Measurements from ENCODE around the gene NUP210L. TPM values are rescaled to one million over a fixed set of nuclear protein-coding genes. Genes with fewer than 3 reads are reported as not detected.

The NUP210L gene
- total RNA-seq, 4 donors from 2014 or later = 0.09 to 0.21 TPM; not detected in 2

DNA sequence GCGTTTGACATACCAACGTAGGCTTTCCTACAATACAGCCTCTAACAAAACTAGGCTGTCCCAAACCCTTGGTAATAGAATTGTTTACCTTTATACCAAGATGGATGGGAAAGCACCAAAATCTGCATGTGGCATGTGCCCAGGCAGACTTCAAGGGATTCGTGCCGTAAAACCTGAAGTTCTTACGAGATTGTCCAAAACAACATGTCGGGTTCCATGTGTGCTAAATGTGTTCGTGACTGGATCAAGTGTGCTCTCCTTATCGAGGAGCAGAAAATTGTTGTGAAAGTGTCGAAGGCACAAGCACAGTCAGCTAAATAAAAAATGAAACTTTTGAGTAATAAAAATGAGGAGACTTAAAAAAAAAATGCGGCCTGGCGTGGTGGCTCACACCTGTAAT, 159.2 kb downstream of the NUP210L start:
- no peak overlapping the region for H3K27ac ChIP-seq
- TF ChIP-seq POLR2A (IDR thresholded peaks at IDR 0.05) (no peak), CTCF (IDR thresholded peaks at IDR 0.05) (no peak)
- DNase-seq = no peak
- peaks cover 0 to 16% of the 10 kb centered on the region in 2 donors for H3K4me1 ChIP-seq
- H3K27me3 ChIP-seq = no peaks in the 10 kb centered on the region
- intact Hi-C loops (cut with DNase I; ENCODE audit: low total_unique reads) = no loop called here
- H3K9me3 ChIP-seq = no peaks in the 10 kb centered on the region
- no peak overlapping the region for H3K4me3 ChIP-seq
- H3K36me3 ChIP-seq = no peaks in the 10 kb centered on the region

GRCh38 chr1:153995202-153995601, 159.7 kb downstream of the NUP210L start:
- peaks cover 0 to 16% of the 10 kb centered on the region in 2 donors for H3K4me1 ChIP-seq
- no peak overlapping the region for H3K27ac ChIP-seq
- no peak overlapping the region for H3K4me3 ChIP-seq
- H3K27me3 ChIP-seq = no peaks in the 10 kb centered on the region
- intact Hi-C loops (cut with DNase I; ENCODE audit: low total_unique reads) = no loop called here
- DNase-seq = no peak
- H3K9me3 ChIP-seq = no peaks in the 10 kb centered on the region
- H3K36me3 ChIP-seq = no peaks in the 10 kb centered on the region
- TF ChIP-seq CTCF (IDR thresholded peaks at IDR 0.05) (no peak), POLR2A (IDR thresholded peaks at IDR 0.05) (no peak)

GRCh38 chr1:153991806-153992205, 163.1 kb downstream of the NUP210L start:
- intact Hi-C loops (cut with DNase I; ENCODE audit: low total_unique reads) = loop anchor here (5.0 kb wide), 1 partner anchor 195 kb away; no protein-coding TSS in a partner anchor

GRCh38 chr1:153991151-153991630, 163.7 kb downstream of the NUP210L start:
- H3K27me3 ChIP-seq = no peaks in the 10 kb centered on the region
- DNase-seq = no peak
- peak overlapping the region; percentile 94 to 99 for H3K27ac ChIP-seq
- TF ChIP-seq CTCF (IDR thresholded peaks at IDR 0.05) (no peak), POLR2A (IDR thresholded peaks at IDR 0.05) (no peak)
- H3K36me3 ChIP-seq = no peaks in the 10 kb centered on the region
- peaks cover 0 to 16% of the 10 kb centered on the region in 2 donors for H3K4me1 ChIP-seq
- intact Hi-C loops (cut with DNase I; ENCODE audit: low total_unique reads) = loop anchor here (5.0 kb wide), 1 partner anchor 194 kb away; no protein-coding TSS in a partner anchor
- peak overlapping the region; percentile 74 to 99 for H3K4me3 ChIP-seq
- no peaks in the 10 kb centered on the region for H3K9me3 ChIP-seq

More at GRCh38 chr1:153991806-153992205, 163.1 kb downstream of the NUP210L start:
- Histone ChIP-seq H3K27me3 (no peaks in the 10 kb centered on the region), H3K4me1 (peaks cover 0 to 16% of the 10 kb centered on the region in 2 donors), H3K36me3 (no peaks in the 10 kb centered on the region), H3K4me3 (peak overlapping the region; percentile 74 to 99), H3K9me3 (no peaks in the 10 kb centered on the region), H3K27ac (peak overlapping the region; percentile 94 to 99)
- no peak for DNase-seq
- TF ChIP-seq POLR2A (IDR thresholded peaks at IDR 0.05) = no peak
- no peak for TF ChIP-seq CTCF (IDR thresholded peaks at IDR 0.05)

DNA sequence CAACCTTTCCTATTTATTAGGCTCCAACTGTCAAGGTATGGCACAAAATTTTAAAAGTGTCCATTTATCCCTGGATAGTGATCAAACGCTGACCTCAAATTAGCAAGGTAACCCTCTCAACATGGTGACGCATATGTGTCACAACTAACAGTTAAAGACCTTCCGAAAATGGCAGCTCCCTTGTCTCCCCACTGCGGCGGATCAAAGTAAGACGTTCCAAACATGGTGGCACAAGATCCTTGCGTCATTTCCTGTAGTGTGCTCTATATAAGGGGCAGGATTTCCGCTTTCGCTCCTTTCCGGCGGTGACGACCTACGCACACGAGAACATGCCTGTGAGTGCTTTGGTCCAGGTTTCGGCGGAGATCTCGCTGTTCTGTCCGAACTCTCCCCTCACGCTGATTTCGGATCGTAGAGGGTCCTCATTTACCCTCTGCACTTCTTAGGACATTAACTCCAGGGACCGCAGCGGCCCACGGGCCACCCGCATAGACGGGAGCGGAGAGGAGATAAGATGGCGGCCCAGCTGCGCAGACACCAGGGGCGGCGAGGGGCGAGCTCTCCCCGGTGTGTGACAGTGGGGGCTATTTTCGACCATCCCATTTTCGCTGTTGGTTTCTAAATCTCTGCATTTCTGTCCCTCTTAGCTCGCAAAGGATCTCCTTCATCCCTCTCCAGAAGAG, 164.3 kb downstream of the NUP210L start, which contains the start of gene RPS27:
Gene RPS27 (plus strand): TSS at position 295 of the 683 bp plus-strand sequence. CDS start 35 bp downstream, at position 330.
- DNase-seq = peak; percentile 87 to 96
- intact Hi-C loops (cut with DNase I; ENCODE audit: low total_unique reads) = loop anchor here (5.0 kb wide), 1 partner anchor 193 kb away; no protein-coding TSS in a partner anchor
- no peaks in the 10 kb centered on the region for H3K36me3 ChIP-seq
- peaks cover 0 to 16% of the 10 kb centered on the region in 2 donors for H3K4me1 ChIP-seq
- H3K9me3 ChIP-seq = no peaks in the 10 kb centered on the region
- H3K4me3 ChIP-seq = peak within 1 kb of the TSS; percentile 74 to 99
- TF ChIP-seq POLR2A (IDR thresholded peaks at IDR 0.05) = peak; percentile 94 to 98
- TF ChIP-seq CTCF (IDR thresholded peaks at IDR 0.05) = peak in 2 of 4 experiments; percentile 30 to 33
- peak within 1 kb of the TSS; percentile 94 to 99 for H3K27ac ChIP-seq
- no peaks in the 10 kb centered on the region for H3K27me3 ChIP-seq

Measured in uterus (tissue), 4 donors.